GM23338 (cell line): ENCODE measurements around the gene SYT11. TPM values are rescaled to one million over a fixed set of nuclear protein-coding genes. Genes with fewer than 3 reads are reported as not detected.

ENCODE experiments used
- ATAC-seq: fragments of 200-7000 bp; cut with Tn5 transposase; 3 replicates; pipeline ENCODE4 v1.9.1; 2020
- DNase-seq: peaks from one replicate; pipeline ENCODE4 v3.0.0-alpha.2; 2015; ENCODE audit warnings: low spot score
- H2AFZ ChIP-seq: fragments of 200-600 bp; sonication (generic); 2 replicates; pipeline ENCODE4 v1.8.0; 2016; ENCODE audit warnings: antibody characterized with exemption, mild to moderate bottlenecking, moderate library complexity
- H3F3A ChIP-seq: fragments of 200-600 bp; sonication (generic); replicated peaks from 2 replicates; pipeline ENCODE4 v1.8.0; 2017; ENCODE audit warnings: antibody characterized with exemption, mixed run types, low read depth
- H3K27ac ChIP-seq: fragments of 200-600 bp; sonication (generic); 2 replicates; pipeline ENCODE4 v1.6.1; 2016; ENCODE audit warnings: low read depth
- H3K27me3 ChIP-seq: fragments of 200-600 bp; sonication (generic); 2 replicates; pipeline ENCODE4 v1.8.0; 2016; ENCODE audit warnings: mild to moderate bottlenecking, mixed run types, moderate library complexity; ENCODE audit not compliant: insufficient read depth
- H3K36me3 ChIP-seq: fragments of 200-600 bp; sonication (generic); 2 replicates; pipeline ENCODE4 v1.8.0; 2016; ENCODE audit warnings: mild to moderate bottlenecking; ENCODE audit not compliant: insufficient read depth
- H3K4me1 ChIP-seq: fragments of 200-600 bp; sonication (generic); 2 replicates; pipeline ENCODE4 v1.8.0; 2016; ENCODE audit warnings: mild to moderate bottlenecking, moderate library complexity; ENCODE audit not compliant: insufficient read depth
- H3K4me2 ChIP-seq: fragments of 200-600 bp; sonication (generic); 2 replicates; pipeline ENCODE4 v1.7.1; 2017; ENCODE audit warnings: mixed run types
- H3K4me3 ChIP-seq: fragments of 200-600 bp; sonication (generic); 2 replicates; pipeline ENCODE4 v1.6.1; 2016; ENCODE audit warnings: mixed run types
- H3K79me2 ChIP-seq: fragments of 200-600 bp; sonication (generic); replicated peaks from 2 replicates; pipeline ENCODE4 v1.8.0; 2017; ENCODE audit warnings: mild to moderate bottlenecking; ENCODE audit not compliant: insufficient read depth
- H3K9me2 ChIP-seq: fragments of 200-600 bp; sonication (generic); 2 replicates; pipeline ENCODE4 v1.8.0; 2017; ENCODE audit not compliant: insufficient read depth
- H4K20me1 ChIP-seq: fragments of 200-600 bp; sonication (generic); replicated peaks from 2 replicates; pipeline ENCODE4 v1.8.0; 2017; ENCODE audit warnings: mild to moderate bottlenecking; ENCODE audit not compliant: insufficient read depth
- H3K27ac Mint-ChIP-seq: 2 replicates; pipeline ENCODE4 v1.8.0; 2020; ENCODE audit warnings: inconsistent platforms, mild to moderate bottlenecking, moderate library complexity, mixed read lengths
- H3K27me3 Mint-ChIP-seq: 3 replicates; pipeline ENCODE4 v1.8.0; 2022; ENCODE audit warnings: low read depth, mild to moderate bottlenecking, moderate library complexity, mixed read lengths, inconsistent platforms; ENCODE audit not compliant: insufficient read depth, poor library complexity
- H3K36me3 Mint-ChIP-seq: 3 replicates; pipeline ENCODE4 v1.8.0; 2021; ENCODE audit warnings: low read depth, mild to moderate bottlenecking, inconsistent platforms, moderate library complexity, mixed read lengths
- H3K4me1 Mint-ChIP-seq: 3 replicates; pipeline ENCODE4 v1.8.0; 2020; ENCODE audit warnings: mild to moderate bottlenecking, inconsistent platforms, mixed read lengths
- H3K4me3 Mint-ChIP-seq: 3 replicates; pipeline ENCODE4 v1.8.0; 2021; ENCODE audit warnings: moderate library complexity, mild to moderate bottlenecking, inconsistent platforms, mixed read lengths
- H3K9me3 Mint-ChIP-seq: 3 replicates; pipeline ENCODE4 v1.8.0; 2020; ENCODE audit warnings: moderate library complexity, mild to moderate bottlenecking, inconsistent platforms, mixed read lengths
- CREB1 ChIP-seq: fragments of 250-450 bp; sonication (Bioruptor Pico); IDR thresholded peaks from 2 replicates; pipeline ENCODE4 v1.5.0; 2020; ENCODE audit warnings: low read depth, mild to moderate bottlenecking, moderate library complexity
- EZH2 ChIP-seq: fragments of 200-600 bp; sonication (generic); IDR thresholded peaks from one replicate; pipeline ENCODE4 v1.8.0; 2017; ENCODE audit warnings: antibody characterized with exemption, mild to moderate bottlenecking, low read depth; ENCODE audit not compliant: unreplicated experiment
- EZH2phosphoT487 ChIP-seq: fragments of 200-600 bp; sonication (generic); IDR thresholded peaks from one replicate; pipeline ENCODE4 v1.8.1; 2018; ENCODE audit warnings: antibody characterized with exemption; ENCODE audit not compliant: unreplicated experiment
- JUNB ChIP-seq: IDR thresholded peaks from one replicate; pipeline ENCODE4 v1.6.1; 2016; ENCODE audit warnings: antibody characterized with exemption; ENCODE audit not compliant: unreplicated experiment
- NANOG ChIP-seq: IDR thresholded peaks from 2 replicates; pipeline ENCODE4 v1.6.1; 2016; ENCODE audit warnings: antibody characterized with exemption, borderline replicate concordance
- POLR2AphosphoS5 ChIP-seq: IDR thresholded peaks from 2 replicates; pipeline ENCODE4 v1.6.1; 2016; ENCODE audit warnings: antibody characterized with exemption, low read depth
- ZNF331 ChIP-seq: fragments of 250-450 bp; sonication (Bioruptor Pico); IDR thresholded peaks from 2 replicates; pipeline ENCODE4 v1.5.0; 2020; ENCODE audit warnings: low read depth, mild to moderate bottlenecking, moderate library complexity
- polyA plus RNA-seq: library from polyadenylated mRNA; unstranded; fragments of >200 nt; fragmentation: Nextera tagmentation; extraction: Ambion mirVana; gene quantifications from 2 replicates; pipeline ENCODE4 v1.2.1, GENCODE V29; 2016
- total RNA-seq: library from RNA; depleted of rRNA; stranded (reverse); fragments of >200 nt; shearing (Covaris generic); gene quantifications from 2 replicates; pipeline ENCODE4 v1.2.3, GENCODE V29; 2014
- TF ChIP-seq, protein P1 (sequence below), 2 experiments: fragments of 200-600 bp in 1 of 2; sonication (generic) in 1 of 2; conservative IDR thresholded peaks; 2 replicates each; pipeline versions ENCODE4 v1.5.1 to v1.6.1; 2016 to 2017; ENCODE audit warnings: antibody characterized with exemption in 2 of 2, low read depth in 2 of 2, mild to moderate bottlenecking in 2 of 2, moderate library complexity in 1 of 2
- TF ChIP-seq, protein P2 (sequence below): fragments of 250-450 bp; sonication (Bioruptor Pico); IDR thresholded peaks from 2 replicates; pipeline ENCODE4 v1.5.0; 2020; ENCODE audit warnings: mild to moderate bottlenecking, moderate library complexity
- TF ChIP-seq, protein P3 (sequence below): IDR thresholded peaks from 2 replicates; pipeline ENCODE4 v1.6.1; 2016; ENCODE audit warnings: antibody characterized with exemption

SYT11 gene
- total and polyA plus RNA-seq, 2 experiments from 2014 or later, result 3.9 to 15.9 TPM

DNA sequence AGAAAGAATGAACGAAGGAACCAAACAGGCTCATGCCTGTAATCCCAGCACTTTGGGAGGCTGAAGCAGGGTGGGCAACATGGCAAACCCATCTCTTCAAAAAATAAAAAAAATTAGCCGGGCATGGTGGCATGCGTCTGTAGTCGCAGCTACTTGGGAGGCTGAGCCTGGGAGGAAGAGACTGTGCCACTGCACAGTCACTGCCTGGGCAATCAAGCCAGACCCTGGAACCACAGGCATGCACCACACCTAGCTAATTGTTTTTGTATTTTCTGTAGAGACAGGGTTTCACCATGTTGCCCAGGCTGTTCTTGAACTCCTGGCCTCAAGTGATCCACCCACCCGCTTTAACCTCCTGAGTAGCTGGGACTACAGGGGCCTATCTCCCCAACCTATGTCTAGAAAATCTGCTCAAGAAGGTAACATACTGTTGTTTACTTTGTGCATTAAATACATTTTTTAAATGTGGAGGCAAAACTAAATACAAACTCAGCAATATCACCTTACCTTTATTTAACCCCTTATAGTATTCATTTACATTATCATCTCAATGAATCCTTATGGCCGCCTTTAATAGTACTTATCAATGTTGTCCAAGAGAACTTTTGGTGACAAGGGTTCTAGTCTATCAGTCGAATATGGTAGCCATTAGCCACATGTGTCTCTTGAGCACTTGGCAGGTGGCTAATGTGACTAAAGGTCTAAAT is 72.1 kb downstream of the SYT11 start:
- Mint-ChIP-seq H3K27me3 (peaks cover 7% of the 10 kb centered on the region), H3K4me1 (peaks cover 7% of the 10 kb centered on the region; the same call in 2 of the 3 replicates), H3K4me3 (peak overlapping the region; percentile 49), H3K36me3 (peaks cover 32% of the 10 kb centered on the region), H3K27ac (no peak overlapping the region), H3K9me3 (no peaks in the 10 kb centered on the region)
- TF ChIP-seq, protein P1, sequence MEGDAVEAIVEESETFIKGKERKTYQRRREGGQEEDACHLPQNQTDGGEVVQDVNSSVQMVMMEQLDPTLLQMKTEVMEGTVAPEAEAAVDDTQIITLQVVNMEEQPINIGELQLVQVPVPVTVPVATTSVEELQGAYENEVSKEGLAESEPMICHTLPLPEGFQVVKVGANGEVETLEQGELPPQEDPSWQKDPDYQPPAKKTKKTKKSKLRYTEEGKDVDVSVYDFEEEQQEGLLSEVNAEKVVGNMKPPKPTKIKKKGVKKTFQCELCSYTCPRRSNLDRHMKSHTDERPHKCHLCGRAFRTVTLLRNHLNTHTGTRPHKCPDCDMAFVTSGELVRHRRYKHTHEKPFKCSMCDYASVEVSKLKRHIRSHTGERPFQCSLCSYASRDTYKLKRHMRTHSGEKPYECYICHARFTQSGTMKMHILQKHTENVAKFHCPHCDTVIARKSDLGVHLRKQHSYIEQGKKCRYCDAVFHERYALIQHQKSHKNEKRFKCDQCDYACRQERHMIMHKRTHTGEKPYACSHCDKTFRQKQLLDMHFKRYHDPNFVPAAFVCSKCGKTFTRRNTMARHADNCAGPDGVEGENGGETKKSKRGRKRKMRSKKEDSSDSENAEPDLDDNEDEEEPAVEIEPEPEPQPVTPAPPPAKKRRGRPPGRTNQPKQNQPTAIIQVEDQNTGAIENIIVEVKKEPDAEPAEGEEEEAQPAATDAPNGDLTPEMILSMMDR (conservative IDR thresholded peaks at IDR 0.05; ENCODE audit: low read depth in 2 of 2), result no peak
- ATAC-seq, result no peak
- no peaks in the 10 kb centered on the region for H3K27me3 ChIP-seq
- no peaks in the 10 kb centered on the region for H3K9me2 ChIP-seq
- H3K79me2 ChIP-seq, result peaks cover 68% of the 10 kb centered on the region
- peak overlapping the region; percentile 94 for H3K4me2 ChIP-seq
- DNase-seq, result no peak
- peaks cover 22% of the 10 kb centered on the region for H3F3A ChIP-seq
- H4K20me1 ChIP-seq, result peaks cover 52% of the 10 kb centered on the region
- no peak overlapping the region for H2AFZ ChIP-seq
- no peak overlapping the region for H3K27ac ChIP-seq
- peaks cover 16% of the 10 kb centered on the region for H3K4me1 ChIP-seq
- peaks cover 64% of the 10 kb centered on the region for H3K36me3 ChIP-seq
- H3K4me3 ChIP-seq, result 0 out of 2 replicates have a peak overlapping the region, but pooled peaks have one; percentile 13

DNA sequence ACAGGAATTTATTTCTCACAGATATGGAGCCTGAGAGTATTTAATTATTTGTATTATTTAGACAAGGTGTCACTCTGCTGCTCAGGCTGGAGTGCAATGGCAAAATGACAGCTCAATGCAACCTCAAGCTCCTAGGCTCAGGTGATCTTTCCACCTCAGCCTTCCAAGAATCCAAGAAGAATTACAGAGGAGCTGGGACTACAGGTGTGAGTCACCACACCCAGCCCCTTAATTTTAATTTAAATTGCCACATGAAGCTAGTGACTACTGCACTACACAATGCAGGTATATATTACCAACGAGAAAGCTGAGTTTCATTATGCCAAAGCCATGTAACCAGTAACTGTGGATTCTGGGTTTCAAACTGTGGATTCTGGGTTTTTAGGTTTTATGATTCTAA is 72.7 kb downstream of the SYT11 start:
- peaks cover 58% of the 10 kb centered on the region for H3K36me3 ChIP-seq
- peaks cover 46% of the 10 kb centered on the region for H4K20me1 ChIP-seq
- peak overlapping the region; percentile 94 for H3K4me2 ChIP-seq
- no peak overlapping the region for H2AFZ ChIP-seq
- H3K4me3 Mint-ChIP-seq, result peak overlapping the region; percentile 49
- H3F3A ChIP-seq, result peaks cover 16% of the 10 kb centered on the region
- ATAC-seq, result no peak
- no peaks in the 10 kb centered on the region for H3K9me3 Mint-ChIP-seq
- H3K79me2 ChIP-seq, result peaks cover 62% of the 10 kb centered on the region
- 0 out of 2 replicates have a peak overlapping the region, but pooled peaks have one; percentile 13 for H3K4me3 ChIP-seq
- peaks cover 26% of the 10 kb centered on the region for H3K36me3 Mint-ChIP-seq
- H3K4me1 Mint-ChIP-seq, result peaks cover 7% of the 10 kb centered on the region; the same call in 2 of the 3 replicates
- no peaks in the 10 kb centered on the region for H3K9me2 ChIP-seq
- DNase-seq, result no peak
- peaks cover 6% of the 10 kb centered on the region for H3K27me3 Mint-ChIP-seq
- peaks cover 16% of the 10 kb centered on the region for H3K4me1 ChIP-seq
- no peak overlapping the region for H3K27ac Mint-ChIP-seq
- H3K27ac ChIP-seq, result 0 out of 2 replicates have a peak overlapping the region, but pooled peaks have one; percentile 61
- H3K27me3 ChIP-seq, result no peaks in the 10 kb centered on the region
- TF ChIP-seq CREB1 (no peak), JUNB (no peak), POLR2AphosphoS5 (no peak), NANOG (no peak), EZH2phosphoT487 (no peak), EZH2 (no peak), ZNF331 (CRISPR knock-in tag) (no peak)
- TF ChIP-seq, protein P2, sequence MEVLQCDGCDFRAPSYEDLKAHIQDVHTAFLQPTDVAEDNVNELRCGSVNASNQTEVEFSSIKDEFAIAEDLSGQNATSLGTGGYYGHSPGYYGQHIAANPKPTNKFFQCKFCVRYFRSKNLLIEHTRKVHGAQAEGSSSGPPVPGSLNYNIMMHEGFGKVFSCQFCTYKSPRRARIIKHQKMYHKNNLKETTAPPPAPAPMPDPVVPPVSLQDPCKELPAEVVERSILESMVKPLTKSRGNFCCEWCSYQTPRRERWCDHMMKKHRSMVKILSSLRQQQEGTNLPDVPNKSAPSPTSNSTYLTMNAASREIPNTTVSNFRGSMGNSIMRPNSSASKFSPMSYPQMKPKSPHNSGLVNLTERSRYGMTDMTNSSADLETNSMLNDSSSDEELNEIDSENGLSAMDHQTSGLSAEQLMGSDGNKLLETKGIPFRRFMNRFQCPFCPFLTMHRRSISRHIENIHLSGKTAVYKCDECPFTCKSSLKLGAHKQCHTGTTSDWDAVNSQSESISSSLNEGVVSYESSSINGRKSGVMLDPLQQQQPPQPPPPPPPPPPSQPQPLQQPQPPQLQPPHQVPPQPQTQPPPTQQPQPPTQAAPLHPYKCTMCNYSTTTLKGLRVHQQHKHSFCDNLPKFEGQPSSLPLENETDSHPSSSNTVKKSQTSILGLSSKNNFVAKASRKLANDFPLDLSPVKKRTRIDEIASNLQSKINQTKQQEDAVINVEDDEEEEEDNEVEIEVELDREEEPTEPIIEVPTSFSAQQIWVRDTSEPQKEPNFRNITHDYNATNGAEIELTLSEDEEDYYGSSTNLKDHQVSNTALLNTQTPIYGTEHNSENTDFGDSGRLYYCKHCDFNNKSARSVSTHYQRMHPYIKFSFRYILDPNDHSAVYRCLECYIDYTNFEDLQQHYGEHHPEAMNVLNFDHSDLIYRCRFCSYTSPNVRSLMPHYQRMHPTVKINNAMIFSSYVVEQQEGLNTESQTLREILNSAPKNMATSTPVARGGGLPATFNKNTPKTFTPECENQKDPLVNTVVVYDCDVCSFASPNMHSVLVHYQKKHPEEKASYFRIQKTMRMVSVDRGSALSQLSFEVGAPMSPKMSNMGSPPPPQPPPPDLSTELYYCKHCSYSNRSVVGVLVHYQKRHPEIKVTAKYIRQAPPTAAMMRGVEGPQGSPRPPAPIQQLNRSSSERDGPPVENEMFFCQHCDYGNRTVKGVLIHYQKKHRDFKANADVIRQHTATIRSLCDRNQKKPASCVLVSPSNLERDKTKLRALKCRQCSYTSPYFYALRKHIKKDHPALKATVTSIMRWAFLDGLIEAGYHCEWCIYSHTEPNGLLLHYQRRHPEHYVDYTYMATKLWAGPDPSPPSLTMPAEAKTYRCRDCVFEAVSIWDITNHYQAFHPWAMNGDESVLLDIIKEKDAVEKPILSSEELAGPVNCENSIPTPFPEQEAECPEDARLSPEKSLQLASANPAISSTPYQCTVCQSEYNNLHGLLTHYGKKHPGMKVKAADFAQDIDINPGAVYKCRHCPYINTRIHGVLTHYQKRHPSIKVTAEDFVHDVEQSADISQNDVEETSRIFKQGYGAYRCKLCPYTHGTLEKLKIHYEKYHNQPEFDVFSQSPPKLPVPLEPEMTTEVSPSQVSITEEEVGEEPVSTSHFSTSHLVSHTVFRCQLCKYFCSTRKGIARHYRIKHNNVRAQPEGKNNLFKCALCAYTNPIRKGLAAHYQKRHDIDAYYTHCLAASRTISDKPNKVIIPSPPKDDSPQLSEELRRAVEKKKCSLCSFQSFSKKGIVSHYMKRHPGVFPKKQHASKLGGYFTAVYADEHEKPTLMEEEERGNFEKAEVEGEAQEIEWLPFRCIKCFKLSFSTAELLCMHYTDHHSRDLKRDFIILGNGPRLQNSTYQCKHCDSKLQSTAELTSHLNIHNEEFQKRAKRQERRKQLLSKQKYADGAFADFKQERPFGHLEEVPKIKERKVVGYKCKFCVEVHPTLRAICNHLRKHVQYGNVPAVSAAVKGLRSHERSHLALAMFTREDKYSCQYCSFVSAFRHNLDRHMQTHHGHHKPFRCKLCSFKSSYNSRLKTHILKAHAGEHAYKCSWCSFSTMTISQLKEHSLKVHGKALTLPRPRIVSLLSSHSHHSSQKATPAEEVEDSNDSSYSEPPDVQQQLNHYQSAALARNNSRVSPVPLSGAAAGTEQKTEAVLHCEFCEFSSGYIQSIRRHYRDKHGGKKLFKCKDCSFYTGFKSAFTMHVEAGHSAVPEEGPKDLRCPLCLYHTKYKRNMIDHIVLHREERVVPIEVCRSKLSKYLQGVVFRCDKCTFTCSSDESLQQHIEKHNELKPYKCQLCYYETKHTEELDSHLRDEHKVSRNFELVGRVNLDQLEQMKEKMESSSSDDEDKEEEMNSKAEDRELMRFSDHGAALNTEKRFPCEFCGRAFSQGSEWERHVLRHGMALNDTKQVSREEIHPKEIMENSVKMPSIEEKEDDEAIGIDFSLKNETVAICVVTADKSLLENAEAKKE (CRISPR knock-in tag), result no peak
- TF ChIP-seq, protein P3, sequence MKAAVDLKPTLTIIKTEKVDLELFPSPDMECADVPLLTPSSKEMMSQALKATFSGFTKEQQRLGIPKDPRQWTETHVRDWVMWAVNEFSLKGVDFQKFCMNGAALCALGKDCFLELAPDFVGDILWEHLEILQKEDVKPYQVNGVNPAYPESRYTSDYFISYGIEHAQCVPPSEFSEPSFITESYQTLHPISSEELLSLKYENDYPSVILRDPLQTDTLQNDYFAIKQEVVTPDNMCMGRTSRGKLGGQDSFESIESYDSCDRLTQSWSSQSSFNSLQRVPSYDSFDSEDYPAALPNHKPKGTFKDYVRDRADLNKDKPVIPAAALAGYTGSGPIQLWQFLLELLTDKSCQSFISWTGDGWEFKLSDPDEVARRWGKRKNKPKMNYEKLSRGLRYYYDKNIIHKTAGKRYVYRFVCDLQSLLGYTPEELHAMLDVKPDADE, result no peak
